Measurements from ENCODE around the gene OR2C3.

DNA sequence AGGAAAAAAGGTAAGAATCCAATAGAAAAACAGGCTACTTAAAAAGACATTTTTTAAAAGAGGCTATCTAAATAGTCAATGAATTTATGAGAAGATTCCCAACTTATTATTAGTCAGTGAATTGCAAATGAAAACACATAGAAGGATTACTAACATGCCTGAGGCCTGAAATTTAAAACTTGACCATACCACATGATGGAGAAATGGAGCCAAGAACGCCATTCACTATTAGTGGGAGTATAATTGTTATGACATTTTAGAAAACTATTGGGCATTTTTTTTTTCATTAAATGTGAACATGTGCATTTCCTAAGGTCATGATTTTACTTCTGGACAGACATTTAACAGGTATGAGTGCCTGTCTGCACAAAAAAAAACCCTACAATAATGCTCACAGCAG, 53.5 kb downstream of the OR2C3 start:
- TF ChIP-seq, protein P1, sequence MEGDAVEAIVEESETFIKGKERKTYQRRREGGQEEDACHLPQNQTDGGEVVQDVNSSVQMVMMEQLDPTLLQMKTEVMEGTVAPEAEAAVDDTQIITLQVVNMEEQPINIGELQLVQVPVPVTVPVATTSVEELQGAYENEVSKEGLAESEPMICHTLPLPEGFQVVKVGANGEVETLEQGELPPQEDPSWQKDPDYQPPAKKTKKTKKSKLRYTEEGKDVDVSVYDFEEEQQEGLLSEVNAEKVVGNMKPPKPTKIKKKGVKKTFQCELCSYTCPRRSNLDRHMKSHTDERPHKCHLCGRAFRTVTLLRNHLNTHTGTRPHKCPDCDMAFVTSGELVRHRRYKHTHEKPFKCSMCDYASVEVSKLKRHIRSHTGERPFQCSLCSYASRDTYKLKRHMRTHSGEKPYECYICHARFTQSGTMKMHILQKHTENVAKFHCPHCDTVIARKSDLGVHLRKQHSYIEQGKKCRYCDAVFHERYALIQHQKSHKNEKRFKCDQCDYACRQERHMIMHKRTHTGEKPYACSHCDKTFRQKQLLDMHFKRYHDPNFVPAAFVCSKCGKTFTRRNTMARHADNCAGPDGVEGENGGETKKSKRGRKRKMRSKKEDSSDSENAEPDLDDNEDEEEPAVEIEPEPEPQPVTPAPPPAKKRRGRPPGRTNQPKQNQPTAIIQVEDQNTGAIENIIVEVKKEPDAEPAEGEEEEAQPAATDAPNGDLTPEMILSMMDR (IDR thresholded peaks at IDR 0.05): no peak
- TF ChIP-seq POLR2AphosphoS5 (IDR thresholded peaks at IDR 0.05) (no peak), EP300 (IDR thresholded peaks at IDR 0.05) (no peak), POLR2A (IDR thresholded peaks at IDR 0.05) (no peak)

All from upper lobe of left lung (tissue), 4 donors.